ENCODE results near the gene CTAG2. TPM values are rescaled to one million over a fixed set of nuclear protein-coding genes. Genes with fewer than 3 reads are reported as not detected.
"Not testable (repeated sequence)": the region's sequence is repeated elsewhere in the genome, so short reads cannot be mapped to it uniquely, and the experiment has no call there.

Gene CTAG2
- not detected for total RNA-seq (ENCODE audit: insufficient read depth, low replicate concordance)

DNA sequence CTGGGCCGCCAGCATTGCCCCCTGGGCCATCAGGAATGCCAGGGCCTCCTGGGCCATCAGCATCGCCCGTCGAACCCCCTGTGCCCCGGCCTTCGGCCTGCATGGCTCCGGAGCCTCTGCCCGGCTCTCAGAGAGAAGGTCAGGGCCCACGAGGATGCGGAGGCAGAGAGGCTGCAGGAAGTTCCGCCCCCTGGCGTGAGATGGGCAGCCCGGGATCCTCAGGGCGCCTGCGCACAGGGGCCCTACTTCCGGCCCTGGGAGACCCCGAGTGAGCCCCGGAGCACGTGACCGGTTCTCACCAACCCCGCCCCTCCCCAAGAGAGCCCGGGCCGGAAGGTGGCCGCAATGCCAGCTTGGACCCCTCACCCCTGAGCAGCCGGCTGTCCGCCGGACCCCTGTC, at the start of gene CTAG2:
TSS of gene CTAG2 (minus strand) at position 167 of the 400 bp plus-strand sequence. CDS start at position 103, 64 bp downstream.
- DNase-seq (ENCODE audit: low spot score), result not testable (repeated sequence)

DNA sequence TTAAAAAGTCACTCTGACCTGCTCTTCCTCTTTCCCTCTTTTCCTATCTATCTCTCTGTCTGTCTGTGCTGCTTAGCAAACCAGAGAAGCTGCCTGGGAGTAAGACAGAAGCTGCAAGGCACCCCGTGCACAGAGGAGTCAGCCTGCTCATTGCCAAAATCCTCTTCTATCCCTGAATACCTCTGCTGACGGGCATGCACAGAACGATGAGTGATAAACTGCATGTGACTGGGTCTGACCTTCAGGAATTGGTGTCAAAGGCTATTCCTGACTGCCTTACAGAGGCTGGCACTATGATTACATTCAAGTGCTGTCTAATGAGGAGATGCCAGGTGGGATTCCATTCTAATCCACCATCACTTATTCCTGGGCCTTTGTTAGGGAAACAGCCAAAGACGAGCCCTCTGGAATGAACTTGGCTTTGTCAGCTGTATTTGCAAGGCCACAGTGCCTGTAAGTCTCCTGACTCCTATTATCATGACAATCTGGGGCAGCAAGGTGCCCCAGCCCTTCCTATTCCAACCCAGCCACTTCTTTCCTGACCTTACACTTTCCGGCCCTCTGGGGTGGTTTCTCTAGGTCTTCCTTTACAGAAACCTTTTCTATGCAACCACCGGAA, 45.4 kb upstream of the CTAG2 start:
- no peak for DNase-seq (ENCODE audit: low spot score)

DNA sequence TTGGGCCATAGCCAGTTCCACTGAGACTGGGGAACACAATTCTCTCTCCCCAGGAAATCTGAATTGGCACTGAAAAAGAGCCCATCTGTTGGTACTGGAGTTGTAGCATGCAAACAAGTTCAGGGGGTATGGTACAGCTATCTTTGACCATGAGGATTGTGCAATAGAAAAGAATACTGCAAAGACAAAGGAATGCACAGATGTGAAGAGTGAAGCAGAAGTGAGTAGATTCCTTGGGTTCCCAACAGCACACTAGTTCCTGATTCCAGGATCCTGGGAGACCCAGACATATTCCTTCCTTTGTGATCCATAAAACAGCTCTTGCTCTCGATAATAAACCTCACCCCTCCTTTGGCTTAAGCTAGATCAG, 43.3 kb upstream of the CTAG2 start:
- no peak for DNase-seq (ENCODE audit: low spot score)

DNA sequence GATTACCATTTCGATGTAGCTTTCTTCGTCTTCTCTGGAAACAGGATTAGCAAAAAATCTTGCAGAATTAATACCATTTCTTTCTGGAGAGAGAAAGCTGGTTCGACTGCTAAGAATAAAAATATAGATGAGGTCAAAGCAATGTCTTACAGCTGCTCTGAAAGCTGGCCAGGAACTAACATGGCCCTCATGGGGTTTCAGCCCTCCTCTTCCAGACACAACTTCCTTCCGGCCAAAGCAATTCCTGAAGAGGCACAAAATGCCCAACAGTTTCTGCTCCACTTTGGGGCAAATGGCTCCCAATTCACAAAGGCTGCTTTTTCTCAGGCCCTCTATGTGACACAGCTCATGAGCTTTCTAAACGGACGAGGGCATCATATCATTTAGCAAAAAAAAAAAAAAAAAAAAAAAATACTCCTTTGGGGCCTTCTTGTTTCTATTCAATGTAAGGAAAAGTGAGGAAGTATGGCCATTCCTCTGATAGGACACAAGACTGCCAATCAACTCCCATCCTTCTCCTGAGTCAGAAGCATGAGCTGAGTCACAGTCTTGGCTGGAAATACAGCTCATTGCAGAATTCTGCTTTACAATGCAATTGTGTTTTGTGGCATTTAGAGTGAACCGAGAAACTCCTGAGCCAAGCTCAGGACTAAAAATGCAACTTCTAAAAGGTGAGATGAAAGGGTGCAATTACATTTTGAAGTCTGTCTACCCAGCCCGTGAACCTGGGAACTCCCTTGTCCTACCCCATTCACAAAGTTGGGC, 42.7 kb upstream of the CTAG2 start:
- DNase-seq (ENCODE audit: low spot score), result peak; percentile 17

DNA sequence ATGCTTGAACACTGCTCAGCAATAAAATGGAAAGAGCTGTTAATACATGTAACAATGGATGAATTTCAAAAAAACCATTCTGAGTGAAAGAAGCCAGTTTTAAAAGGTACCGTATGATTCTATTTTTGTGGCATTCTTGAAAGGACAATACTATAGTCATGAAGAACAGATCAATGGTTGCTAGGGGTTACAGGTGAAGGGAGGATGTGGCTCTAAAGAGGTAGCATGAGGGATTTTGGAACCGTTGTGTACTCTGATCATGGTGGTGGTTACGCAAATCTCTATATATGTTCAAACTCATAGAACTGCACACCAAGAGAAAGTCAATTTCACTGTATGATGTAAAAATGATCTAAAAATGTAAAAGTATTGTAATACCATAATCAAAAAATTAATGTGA, 40.0 kb upstream of the CTAG2 start:
- no peak for DNase-seq (ENCODE audit: low spot score)

DNA sequence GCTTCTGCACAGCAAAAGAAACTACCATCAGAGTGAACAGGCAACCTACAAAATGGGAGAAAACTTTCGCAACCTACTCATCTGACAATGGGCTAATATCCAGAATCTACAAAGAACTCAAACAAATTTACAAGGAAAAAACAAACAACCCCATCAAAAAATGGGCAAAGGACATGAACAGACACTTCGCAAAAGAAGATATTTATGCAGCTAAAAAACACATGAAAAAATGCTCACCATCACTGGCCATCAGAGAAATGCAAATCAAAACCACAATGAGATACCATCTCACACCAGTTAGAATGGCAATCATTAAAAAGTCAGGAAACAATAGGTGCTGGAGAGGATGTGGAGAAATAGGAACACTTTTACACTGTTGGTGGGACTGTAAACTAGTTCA, 37.1 kb upstream of the CTAG2 start:
- DNase-seq (ENCODE audit: low spot score), result not testable (repeated sequence)

DNA sequence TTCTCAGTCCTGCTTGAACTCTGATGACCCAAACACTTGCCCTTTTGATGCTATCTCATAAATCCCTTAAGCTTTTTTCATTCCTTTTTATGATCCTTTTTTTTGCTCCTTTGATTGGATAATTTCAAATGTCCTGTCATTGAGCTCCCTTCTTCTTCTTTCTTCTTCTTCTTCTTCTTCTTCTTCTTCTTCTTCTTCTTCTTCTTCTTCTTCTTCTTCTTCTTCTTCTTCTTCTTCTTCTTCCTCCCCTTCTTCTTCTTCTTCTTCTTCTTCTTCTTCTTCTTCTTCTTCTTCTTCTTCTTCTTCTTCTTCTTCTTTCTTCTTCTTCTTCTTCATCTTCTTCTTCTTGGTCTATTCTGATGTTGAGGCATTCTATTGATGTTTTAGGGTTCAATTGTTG, 18.7 kb upstream of the CTAG2 start:
- DNase-seq (ENCODE audit: low spot score), result not testable (repeated sequence)

DNA sequence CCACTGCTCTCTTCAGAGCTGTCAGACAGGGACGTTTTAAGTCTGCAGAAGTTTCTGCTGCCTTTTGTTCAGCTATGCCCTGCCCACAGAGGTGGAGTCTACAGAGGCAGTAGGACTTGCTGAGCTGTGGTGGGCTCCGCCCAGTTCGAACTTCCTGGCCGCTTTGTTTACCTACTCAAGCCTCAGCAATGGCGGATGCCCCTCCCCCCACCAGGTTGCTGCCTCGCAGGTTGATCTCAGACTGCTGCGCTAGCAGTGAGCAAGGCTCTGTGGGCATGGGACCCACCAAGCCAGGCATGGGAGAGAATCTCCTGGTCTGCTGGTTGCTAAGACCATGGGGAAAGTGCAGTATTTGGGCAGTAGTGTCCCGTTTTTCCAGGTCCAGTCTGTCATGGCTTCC, 17.5 kb upstream of the CTAG2 start:
- not testable (repeated sequence) for DNase-seq (ENCODE audit: low spot score)

DNA sequence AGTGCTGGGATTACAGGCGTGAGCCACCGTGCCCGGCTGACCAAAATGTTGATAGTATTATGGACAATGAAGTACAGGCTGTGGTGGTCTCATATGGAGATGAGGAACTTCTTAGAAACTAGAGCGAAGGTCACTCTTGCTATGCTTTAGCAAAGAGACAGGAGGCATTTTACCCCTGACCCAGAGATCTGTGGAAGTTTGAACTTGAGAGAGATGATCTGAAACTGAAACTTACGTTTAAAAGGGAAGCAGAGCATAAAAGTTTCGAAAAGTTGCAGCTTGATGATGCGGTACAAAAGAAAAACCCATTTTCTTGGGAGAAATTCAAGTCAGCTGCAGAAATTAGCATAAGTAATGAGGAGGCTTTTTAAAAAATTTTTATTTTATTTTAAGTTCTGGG, 8.5 kb upstream of the CTAG2 start:
- peak; percentile 3 for DNase-seq (ENCODE audit: low spot score)

DNA sequence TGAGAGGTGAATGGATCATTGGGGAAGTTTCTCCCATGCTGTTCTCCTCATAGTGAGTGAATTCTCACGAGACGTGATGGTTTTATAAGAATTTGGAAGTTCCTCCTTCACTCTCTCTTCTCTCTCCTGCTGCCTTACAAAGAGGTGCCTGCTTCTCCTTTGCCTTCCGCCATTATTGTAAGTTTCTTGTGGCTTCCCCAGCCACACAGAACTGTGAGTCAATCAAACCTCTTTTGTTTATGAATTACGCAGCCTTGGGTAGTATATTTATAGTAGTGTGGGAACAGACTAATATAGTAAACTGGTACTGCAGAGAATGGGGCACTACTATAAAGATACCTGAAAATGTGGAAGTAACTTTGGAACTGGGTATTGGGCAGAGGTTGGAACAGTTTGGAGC, 7.8 kb upstream of the CTAG2 start:
- no peak for DNase-seq (ENCODE audit: low spot score)

DNA sequence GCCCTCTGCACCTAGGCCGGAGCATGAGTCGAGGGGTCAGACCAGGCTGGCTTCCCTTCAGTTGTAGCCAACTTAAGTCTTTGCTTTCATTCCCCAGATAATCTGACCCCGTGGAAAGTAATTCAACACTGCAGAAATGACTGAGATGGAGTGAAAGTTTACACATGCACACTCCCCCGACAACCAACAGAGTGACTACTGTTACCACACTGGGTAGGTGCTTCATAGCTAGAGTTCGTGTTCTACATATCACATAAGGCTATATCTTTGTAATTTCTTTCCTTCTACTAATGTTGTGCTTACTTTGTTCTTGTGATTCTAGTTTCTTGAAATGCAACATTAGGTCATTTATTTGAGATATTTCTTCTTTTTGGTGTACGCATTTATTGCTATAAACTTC, 7.2 kb upstream of the CTAG2 start:
- no peak for DNase-seq (ENCODE audit: low spot score)

DNA sequence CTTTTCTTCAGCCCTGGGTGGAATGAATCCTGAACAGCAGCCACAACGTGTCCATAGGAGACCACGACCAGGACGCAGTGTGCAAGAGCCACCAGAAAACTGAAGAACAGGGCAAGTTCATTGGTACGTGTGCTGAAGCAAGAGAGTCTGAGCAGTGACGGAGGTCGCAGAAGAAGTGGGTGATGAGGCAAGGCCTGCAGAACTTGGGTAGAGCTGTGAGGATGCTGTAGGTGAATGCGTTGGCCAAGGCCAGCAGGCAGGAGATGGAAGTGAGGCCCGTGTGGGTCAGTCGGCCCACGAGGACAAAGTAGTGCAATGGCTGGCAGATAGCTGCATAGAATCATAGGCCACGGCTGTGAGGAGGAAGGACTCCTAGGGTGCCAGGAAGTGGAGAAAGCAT, 5.6 kb upstream of the CTAG2 start:
- DNase-seq (ENCODE audit: low spot score), result no peak

DNA sequence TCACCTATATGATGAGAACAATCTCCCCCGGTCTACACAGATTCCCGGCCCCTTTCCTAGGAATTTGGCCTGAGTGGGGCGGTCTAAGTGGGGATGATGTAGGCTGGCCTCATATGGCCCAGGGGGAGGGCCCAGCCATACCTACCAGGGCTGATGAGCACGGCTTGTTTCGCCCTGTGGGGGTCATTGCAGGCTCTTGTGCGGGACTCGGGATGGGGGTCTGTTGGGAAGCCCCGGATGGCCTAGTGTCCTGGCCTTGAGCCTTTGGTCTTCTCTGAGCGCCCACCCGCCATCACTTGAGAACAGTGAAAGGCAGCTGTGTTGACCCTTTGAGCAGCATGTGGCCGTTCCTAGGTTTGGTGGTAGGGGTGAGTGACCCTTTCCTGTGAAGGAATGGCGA, 4.8 kb upstream of the CTAG2 start:
- DNase-seq (ENCODE audit: low spot score), result no peak

DNA sequence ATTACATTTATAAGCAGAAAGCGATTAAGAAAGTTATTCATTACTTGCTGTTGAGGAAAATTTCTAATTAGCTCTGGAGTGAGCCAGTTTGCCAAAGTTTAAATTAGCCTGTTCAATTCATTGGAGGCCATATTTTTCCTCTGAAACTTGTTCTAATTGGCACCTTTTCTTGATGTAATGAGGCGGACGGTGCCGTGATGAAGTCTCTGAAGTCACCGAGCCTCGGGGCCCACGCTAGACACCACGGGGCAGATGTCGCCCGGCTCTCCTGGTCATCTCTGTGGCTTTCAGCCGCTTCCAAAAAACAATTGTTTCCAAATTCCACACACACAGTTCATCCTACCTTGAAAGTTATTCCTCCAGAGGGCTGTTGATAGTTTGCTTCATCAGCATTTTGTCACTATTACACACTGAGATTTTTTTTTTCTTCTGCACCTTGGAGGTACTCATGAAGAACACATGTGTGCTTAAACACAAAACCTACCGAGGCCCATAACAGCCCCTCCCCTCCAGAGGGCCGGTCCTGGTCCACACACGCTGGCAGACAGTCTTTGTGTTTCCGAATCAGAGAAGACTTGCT, 3.9 kb upstream of the CTAG2 start:
- no peak for DNase-seq (ENCODE audit: low spot score)

DNA sequence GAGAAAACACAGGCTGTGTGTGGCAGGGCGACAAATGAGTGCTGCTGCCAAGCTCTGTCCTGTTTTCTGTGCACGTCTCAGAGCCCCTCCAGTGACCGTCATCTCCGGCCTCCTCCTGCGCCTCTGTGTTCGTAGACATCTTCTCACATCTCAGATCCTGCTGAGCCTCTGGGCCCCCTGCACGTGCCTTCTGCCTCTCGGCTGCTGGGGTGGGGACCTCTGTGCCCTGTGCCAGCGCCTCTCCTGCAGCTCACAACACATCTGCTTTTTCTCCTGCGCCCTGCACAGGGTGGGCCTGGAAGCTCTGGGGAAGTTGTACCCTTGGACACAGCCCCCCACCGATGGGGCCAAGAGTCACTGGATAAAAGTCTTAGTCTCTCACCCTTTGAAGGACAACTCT, 2.4 kb upstream of the CTAG2 start:
- DNase-seq (ENCODE audit: low spot score), result no peak

DNA sequence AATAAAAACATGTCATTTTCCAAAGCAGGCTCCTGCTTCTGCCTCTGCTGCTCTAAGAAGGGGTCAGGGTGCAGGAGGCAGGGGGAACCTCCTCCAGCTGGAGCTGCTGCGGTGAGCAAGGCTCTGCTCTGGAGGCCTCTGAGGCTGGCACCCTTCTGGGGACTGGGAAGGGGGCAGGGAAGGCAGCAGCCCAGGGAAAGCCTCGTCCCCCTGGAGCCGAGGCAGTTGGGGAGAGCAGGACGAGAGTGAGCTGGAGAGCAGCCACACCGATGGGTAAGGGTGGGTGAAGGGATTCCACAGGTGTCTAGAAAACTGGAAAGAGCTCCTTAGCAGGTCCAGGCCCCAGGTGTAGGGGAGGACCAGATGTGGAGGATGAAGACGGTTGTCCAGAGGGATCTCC, 2.0 kb upstream of the CTAG2 start:
- no peak for DNase-seq (ENCODE audit: low spot score)

DNA sequence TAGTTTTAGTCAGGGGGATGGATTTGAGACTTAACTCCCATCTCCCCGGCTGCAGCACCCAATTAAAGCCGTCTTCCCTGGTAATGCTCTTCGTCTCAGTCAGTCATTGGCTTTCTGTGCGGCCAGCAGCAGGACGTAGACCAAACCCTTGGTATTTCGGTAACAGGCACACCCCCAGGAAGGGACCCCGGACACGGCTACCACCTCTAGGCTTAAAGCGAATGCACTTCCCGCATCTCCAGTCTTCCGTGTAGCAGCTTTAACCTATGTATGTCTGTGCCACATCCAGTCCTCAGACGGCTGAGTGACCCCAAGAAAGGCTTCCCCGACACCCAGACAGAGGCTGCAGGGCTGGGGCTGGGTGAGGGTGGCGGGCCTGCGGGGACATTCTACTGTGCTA, 1.5 kb upstream of the CTAG2 start:
- no peak for DNase-seq (ENCODE audit: low spot score)

DNA sequence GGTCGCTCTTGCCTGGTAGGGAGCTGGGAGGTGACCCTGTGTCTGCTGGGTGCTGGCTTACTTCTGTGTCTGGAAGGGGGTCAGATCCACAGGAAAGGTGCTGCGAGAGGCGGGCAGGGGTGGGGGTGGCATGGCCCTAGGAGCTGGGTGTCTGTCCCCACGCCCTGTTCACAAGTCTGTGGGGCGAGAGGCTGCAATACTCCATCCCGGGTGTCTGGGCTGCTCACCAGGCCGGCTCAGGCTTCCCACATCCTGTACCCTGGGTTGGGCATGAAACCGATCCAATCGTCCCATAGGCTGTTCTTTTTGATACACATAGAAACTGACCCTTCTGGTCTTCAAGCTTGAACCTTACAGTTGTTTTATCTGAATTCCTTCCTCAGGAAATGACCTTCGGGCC, 993 bp upstream of the CTAG2 start:
- no peak for DNase-seq (ENCODE audit: low spot score)

DNA sequence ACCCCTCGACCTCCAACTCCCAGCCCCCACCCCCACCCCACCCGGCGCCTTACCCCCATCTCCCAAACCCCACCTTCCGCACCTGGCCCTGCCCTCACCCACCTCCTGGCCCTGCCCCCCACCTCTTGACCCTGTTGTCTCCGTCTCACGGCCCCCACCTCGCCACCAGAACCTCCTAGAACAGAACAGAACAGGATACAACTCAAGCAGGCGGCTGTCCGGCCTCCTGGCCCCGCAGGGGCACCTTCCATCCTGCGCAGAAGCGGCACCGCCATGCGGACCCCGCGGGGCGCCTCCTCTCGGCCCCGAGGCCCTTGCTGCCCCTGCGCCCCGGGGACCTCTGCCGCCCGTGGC, 354 bp downstream of the CTAG2 start:
- DNase-seq (ENCODE audit: low spot score), result no peak

DNA sequence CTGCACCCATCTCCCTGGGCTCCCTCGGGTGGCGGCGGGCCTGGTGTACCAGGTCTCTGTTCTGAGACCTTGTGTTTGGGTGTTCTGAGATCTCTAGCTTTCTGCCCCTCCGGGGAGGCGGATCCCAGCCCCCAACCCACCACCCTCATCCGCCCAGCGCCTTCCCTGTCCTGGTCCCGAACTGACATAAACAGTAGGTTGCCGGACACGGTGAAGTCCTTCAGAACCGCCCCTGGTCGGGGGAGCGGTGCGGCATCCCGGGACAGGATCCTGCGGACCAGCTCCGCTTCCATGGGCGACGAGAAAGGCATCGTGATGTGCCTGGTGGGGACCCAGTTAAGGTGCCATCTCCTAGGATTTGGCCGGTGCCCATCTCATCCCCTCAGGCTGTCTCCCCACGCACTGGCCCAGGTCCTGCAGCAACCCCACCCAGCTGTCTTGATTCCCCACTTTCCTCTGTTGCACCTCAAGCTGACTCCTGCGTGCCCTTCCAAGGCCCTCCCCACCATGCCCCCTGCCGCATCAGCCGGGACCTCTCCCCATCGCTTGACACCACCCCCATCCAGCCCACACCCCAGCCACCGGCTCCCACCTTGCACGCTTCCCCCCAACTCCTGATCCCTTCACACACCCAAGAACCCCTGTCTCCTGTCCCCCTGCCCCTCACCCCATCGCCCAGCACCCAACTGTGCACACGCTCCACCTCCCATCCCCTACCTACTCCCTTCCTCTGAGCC, 900 bp downstream of the CTAG2 start:
- DNase-seq (ENCODE audit: low spot score), result no peak

DNA sequence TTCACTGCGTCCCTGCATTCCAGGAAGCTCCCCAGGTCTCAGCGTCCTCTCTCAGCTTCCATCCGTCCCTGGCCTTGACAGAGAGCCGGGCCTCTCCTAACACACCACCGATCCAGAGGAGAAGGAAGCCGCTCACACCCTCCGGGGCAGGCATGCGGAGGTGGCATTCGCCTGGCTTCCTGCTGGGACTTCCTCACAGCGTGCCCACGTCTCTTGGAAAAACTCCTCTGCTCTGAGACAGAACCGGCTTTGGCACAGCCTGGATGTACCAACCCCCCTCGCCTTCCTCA, 3.2 kb downstream of the CTAG2 start:
- DNase-seq (ENCODE audit: low spot score), result no peak

DNA sequence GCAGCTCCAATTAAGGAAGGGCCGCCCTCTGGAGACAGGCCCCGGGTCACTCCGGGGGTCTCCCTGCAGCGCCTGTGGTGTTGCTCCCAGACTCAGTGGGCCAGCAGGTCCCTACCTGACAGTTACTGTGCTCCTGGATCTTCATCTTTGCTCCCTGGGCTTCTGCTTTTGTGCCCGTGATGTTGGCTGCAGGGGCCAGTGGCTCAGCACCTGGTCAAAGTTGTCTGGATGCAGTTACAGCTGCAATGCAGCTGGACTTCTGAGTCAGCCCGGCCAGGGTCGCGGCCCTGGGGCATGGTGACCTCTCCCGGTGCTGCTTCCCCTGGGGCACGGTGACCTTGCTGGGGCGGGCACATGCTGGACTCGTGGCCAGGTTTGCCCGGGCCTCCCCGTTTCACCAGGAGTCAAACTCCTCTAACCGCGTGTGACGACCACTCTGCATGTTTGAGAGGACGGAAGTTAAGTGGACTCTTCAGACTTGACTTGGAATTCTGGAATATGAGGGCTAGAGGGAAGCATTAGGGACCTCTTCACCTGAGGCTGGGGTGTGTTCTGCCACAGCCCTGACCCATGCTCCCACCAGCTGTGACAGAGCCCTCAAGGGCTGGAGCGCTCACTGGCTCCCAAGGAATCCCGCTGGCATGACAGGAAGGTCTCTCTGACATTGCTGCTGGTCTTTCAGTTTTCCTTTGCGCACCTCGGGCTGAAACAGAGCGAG, 3.7 kb downstream of the CTAG2 start:
- DNase-seq (ENCODE audit: low spot score), result no peak
